ENCODE results near the gene GALNT5. TPM values are rescaled to one million over a fixed set of nuclear protein-coding genes. Genes with fewer than 3 reads are reported as not detected.

Gene GALNT5
- total RNA-seq, 1 donor from 2014 or later: 3.1 TPM

GRCh38 chr2:157301307-157301706 is 43.8 kb downstream of the GALNT5 start:
- no peak overlapping the region for H3K4me3 ChIP-seq (ENCODE audit: low read depth, low read length)
- H3K27me3 ChIP-seq (ENCODE audit: control insufficient read depth, insufficient read depth, low read length): no peaks in the 10 kb centered on the region
- no peak for TF ChIP-seq CTCF (IDR thresholded peaks at IDR 0.05; ENCODE audit: insufficient read depth, low read length, poor library complexity, severe bottlenecking)
- no peaks in the 10 kb centered on the region for H3K36me3 ChIP-seq (ENCODE audit: control insufficient read depth, insufficient read depth, low read length)
- DNase-seq (ENCODE audit: low read depth): no peak

- Histone ChIP-seq H3K27me3 (ENCODE audit: control insufficient read depth, insufficient read depth, low read length) (no peaks in the 10 kb centered on the region), H3K4me3 (ENCODE audit: low read depth, low read length) (no peak overlapping the region), H3K36me3 (ENCODE audit: control insufficient read depth, insufficient read depth, low read length) (no peaks in the 10 kb centered on the region)
- DNase-seq (ENCODE audit: low read depth): no peak
- peak; percentile 67 for TF ChIP-seq CTCF (IDR thresholded peaks at IDR 0.05; ENCODE audit: insufficient read depth, low read length, poor library complexity, severe bottlenecking)
Observed at GRCh38 chr2:157302492-157303099, 45.1 kb downstream of the GALNT5 start.

GRCh38 chr2:157303612-157304011 is 46.1 kb downstream of the GALNT5 start:
- Histone ChIP-seq H3K36me3 (ENCODE audit: control insufficient read depth, insufficient read depth, low read length) (no peaks in the 10 kb centered on the region), H3K4me3 (ENCODE audit: low read depth, low read length) (no peak overlapping the region), H3K27me3 (ENCODE audit: control insufficient read depth, insufficient read depth, low read length) (no peaks in the 10 kb centered on the region)
- DNase-seq (ENCODE audit: low read depth): no peak
- TF ChIP-seq CTCF (IDR thresholded peaks at IDR 0.05; ENCODE audit: insufficient read depth, low read length, poor library complexity, severe bottlenecking): no peak

GRCh38 chr2:157304811-157305722 is 47.6 kb downstream of the GALNT5 start:
- Histone ChIP-seq H3K36me3 (ENCODE audit: control insufficient read depth, insufficient read depth, low read length) (no peaks in the 10 kb centered on the region), H3K27me3 (ENCODE audit: control insufficient read depth, insufficient read depth, low read length) (no peaks in the 10 kb centered on the region), H3K4me3 (ENCODE audit: low read depth, low read length) (no peak overlapping the region)
- DNase-seq (ENCODE audit: low read depth): no peak
- no peak for TF ChIP-seq CTCF (IDR thresholded peaks at IDR 0.05; ENCODE audit: insufficient read depth, low read length, poor library complexity, severe bottlenecking)

GRCh38 chr2:157305723-157306110 is 48.2 kb downstream of the GALNT5 start:
- no peaks in the 10 kb centered on the region for H3K27me3 ChIP-seq (ENCODE audit: control insufficient read depth, insufficient read depth, low read length)
- H3K36me3 ChIP-seq (ENCODE audit: control insufficient read depth, insufficient read depth, low read length): no peaks in the 10 kb centered on the region
- no peak for DNase-seq (ENCODE audit: low read depth)
- H3K4me3 ChIP-seq (ENCODE audit: low read depth, low read length): no peak overlapping the region
- no peak for TF ChIP-seq CTCF (IDR thresholded peaks at IDR 0.05; ENCODE audit: insufficient read depth, low read length, poor library complexity, severe bottlenecking)
